HG02870 (cell line): ENCODE data around the gene PCDHGA9.
A peak's percentile ranks its signal among the peaks of the same experiment; 100 is the strongest.
"Not testable (repeated sequence)": the region's sequence is repeated elsewhere in the genome, so short reads cannot be mapped to it uniquely, and the experiment has no call there.

ENCODE experiments used
- ATAC-seq: cut with Tn5 transposase; IDR thresholded peaks from one replicate; pipeline ENCODE4 v1.9.1; 2021; ENCODE audit warnings: mild to moderate bottlenecking, moderate library complexity; ENCODE audit not compliant: unreplicated experiment

PCDHGA9 gene

GRCh38 chr5:141413540-141414069 lies 11.0 kb downstream of the PCDHGA9 start:
- no peak for ATAC-seq

GRCh38 chr5:141414548-141415274 lies 12.1 kb downstream of the PCDHGA9 start:
- ATAC-seq = not testable (repeated sequence)

- ATAC-seq = not testable (repeated sequence)
Observed at GRCh38 chr5:141415275-141415618, 12.7 kb downstream of the PCDHGA9 start.

- ATAC-seq = peak; percentile 51
Observed at GRCh38 chr5:141417494-141418172, 15.1 kb downstream of the PCDHGA9 start, which contains the start of gene PCDHGB7. PCDHGB7 (plus strand) TSS chr5:141417677; CDS start chr5:141417860, 183 bp downstream.

GRCh38 chr5:141419074-141419880 lies 16.7 kb downstream of the PCDHGA9 start:
- no peak for ATAC-seq

GRCh38 chr5:141420855-141421488 lies 18.4 kb downstream of the PCDHGA9 start, which contains the start of gene PCDHGA11:
PCDHGA11 (plus strand) TSS chr5:141421051; CDS start chr5:141421228, 177 bp downstream.
- ATAC-seq = peak; percentile 44

GRCh38 chr5:141421489-141421855 lies 18.9 kb downstream of the PCDHGA9 start:
- no peak for ATAC-seq

- ATAC-seq = no peak
Observed at GRCh38 chr5:141422742-141423291, 20.2 kb downstream of the PCDHGA9 start.

GRCh38 chr5:141427783-141428426 lies 25.3 kb downstream of the PCDHGA9 start:
- no peak for ATAC-seq

GRCh38 chr5:141430332-141431113 lies 27.9 kb downstream of the PCDHGA9 start, which contains the start of gene PCDHGA12:
PCDHGA12 (plus strand) TSS chr5:141430507; CDS start chr5:141430760, 253 bp downstream.
- ATAC-seq = peak; percentile 83

- ATAC-seq = peak; percentile 64
Observed at GRCh38 chr5:141431286-141431685, 28.7 kb downstream of the PCDHGA9 start.

GRCh38 chr5:141432308-141432707 lies 29.7 kb downstream of the PCDHGA9 start:
- ATAC-seq = not testable (repeated sequence)

- ATAC-seq = not testable (repeated sequence)
Observed at GRCh38 chr5:141432726-141433125, 30.1 kb downstream of the PCDHGA9 start.

GRCh38 chr5:141434006-141434405 lies 31.4 kb downstream of the PCDHGA9 start:
- no peak for ATAC-seq

- no peak for ATAC-seq
Observed at GRCh38 chr5:141437221-141437620, 34.6 kb downstream of the PCDHGA9 start.

- no peak for ATAC-seq
Observed at GRCh38 chr5:141439411-141440141, 37.0 kb downstream of the PCDHGA9 start.

- no peak for ATAC-seq
Observed at GRCh38 chr5:141440341-141440740, 37.8 kb downstream of the PCDHGA9 start.

- ATAC-seq = no peak
Observed at GRCh38 chr5:141441571-141442170, 39.1 kb downstream of the PCDHGA9 start.
